HG03025 (cell line): ENCODE data around the gene CLOCK.
"Not testable (repeated sequence)": the region's sequence is repeated elsewhere in the genome, so short reads cannot be mapped to it uniquely, and the experiment has no call there.

Experiments
- ATAC-seq: cut with Tn5 transposase; IDR thresholded peaks from one replicate; pipeline ENCODE4 v1.9.1; 2021; ENCODE audit warnings: mild to moderate bottlenecking, moderate library complexity; ENCODE audit not compliant: unreplicated experiment, low FRiP score

CLOCK gene, protein sequence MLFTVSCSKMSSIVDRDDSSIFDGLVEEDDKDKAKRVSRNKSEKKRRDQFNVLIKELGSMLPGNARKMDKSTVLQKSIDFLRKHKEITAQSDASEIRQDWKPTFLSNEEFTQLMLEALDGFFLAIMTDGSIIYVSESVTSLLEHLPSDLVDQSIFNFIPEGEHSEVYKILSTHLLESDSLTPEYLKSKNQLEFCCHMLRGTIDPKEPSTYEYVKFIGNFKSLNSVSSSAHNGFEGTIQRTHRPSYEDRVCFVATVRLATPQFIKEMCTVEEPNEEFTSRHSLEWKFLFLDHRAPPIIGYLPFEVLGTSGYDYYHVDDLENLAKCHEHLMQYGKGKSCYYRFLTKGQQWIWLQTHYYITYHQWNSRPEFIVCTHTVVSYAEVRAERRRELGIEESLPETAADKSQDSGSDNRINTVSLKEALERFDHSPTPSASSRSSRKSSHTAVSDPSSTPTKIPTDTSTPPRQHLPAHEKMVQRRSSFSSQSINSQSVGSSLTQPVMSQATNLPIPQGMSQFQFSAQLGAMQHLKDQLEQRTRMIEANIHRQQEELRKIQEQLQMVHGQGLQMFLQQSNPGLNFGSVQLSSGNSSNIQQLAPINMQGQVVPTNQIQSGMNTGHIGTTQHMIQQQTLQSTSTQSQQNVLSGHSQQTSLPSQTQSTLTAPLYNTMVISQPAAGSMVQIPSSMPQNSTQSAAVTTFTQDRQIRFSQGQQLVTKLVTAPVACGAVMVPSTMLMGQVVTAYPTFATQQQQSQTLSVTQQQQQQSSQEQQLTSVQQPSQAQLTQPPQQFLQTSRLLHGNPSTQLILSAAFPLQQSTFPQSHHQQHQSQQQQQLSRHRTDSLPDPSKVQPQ

GRCh38 chr4:55546756-55547465 lies at the start of gene CLOCK:
TSS of gene CLOCK (minus strand) at chr4:55546909. CDS start at chr4:55482785, 64,124 bp downstream.
- peak; percentile 74 for ATAC-seq

DNA sequence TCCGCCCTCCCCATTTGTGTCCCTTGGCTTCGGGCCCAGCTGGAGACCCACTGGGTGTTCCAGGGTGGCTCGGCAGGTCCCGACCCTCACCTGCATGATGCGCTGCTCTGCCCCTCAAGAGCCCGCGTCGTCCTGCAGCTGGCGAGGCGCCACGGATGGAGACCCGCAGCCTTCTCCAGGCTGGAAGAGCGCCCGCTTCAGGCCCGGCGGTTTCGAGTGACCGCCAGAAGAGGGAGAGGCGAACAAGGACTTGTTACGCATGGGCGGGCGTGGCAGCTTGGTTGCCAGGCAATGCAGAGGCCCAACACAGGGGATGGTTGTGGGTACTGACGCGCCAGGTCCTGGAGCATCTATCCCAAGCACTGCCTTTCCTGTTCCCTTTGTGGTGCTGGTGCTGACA lies 45.3 kb upstream of the CLOCK start, which contains the start of gene PDCL2:
Gene PDCL2, minus strand, starts transcription at position 232 of the 400 bp plus-strand sequence. Its CDS starts 136 bp downstream, at position 96.
- ATAC-seq = no peak

DNA sequence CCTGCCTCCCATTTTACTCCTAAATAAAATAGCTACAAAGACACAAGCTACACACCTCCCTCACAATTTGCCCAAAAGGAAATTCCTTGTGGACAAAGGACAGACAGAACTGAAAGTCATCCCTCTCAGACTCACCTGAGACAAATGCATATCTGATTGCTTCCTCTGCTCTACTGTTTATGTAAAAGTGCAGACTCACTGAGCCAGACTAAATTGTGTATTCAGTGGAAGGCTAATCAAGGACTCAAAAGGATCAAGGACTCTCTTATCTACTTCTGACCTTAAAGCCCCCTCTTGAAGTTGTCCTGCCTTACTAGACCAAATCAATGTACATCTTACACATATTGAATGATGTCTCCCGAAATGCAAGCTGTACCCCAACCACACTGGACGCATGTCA lies 41.5 kb upstream of the CLOCK start:
- ATAC-seq = no peak

DNA sequence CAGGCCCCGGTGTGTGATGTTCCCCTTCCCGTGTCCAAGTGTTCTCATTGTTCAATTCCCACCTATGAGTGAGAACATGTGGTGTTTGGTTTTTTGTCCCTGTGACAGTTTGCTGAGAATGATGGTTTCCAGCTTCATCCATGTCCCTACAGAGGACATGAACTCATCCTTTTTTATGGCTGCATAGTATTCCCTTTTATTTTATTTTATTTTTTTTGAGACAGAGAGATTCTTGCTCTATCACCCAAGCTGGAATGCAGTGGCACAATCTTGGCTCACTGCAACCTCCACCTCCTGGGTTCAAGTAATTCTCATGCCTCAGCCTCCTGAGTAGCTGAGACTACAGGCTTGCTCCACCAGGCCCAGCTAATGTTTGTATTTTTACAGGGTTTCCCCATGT lies 36.1 kb upstream of the CLOCK start:
- not testable (repeated sequence) for ATAC-seq

GRCh38 chr4:55578341-55579010 lies 31.8 kb upstream of the CLOCK start:
- no peak for ATAC-seq

DNA sequence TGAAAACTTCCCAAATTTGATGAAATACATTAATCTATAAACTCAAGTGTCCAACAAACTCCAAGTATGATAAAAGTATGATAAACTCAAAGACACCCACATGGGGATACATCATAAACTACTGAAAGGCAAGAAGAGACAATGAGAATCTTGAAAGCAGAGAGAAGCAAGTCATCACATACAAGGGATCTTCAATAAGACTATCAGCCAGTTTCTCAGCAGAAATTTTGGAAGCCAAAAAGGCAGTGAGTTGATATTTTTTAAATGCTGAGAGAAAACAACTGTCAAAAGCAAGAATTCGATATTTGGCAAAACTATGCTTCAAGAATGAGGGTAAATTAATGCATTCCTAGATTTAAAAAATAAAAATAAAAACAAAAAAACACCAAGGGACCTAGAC lies 28.8 kb upstream of the CLOCK start:
- ATAC-seq = no peak

- no peak for ATAC-seq
Measured at GRCh38 chr4:55574252-55574651, 27.5 kb upstream of the CLOCK start.

DNA sequence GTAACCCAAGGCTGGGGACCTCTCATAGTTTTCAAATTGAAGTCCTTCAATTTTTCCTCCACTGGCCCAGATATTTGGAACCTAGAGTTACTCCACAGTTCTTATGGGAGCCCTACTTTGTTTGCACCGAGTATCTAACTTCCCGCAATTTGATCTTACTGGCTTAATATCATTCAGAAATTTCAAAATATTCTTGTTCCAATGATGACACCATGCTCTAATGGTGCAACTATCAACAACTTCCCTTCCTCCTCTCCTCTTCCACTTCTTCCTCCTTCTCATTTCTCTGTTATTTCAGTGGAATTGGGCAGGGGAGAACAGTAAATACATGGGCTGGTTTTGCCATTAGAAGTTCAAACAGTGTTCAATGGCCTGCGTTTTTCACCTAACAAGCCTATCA lies 25.1 kb upstream of the CLOCK start:
- ATAC-seq = no peak

DNA sequence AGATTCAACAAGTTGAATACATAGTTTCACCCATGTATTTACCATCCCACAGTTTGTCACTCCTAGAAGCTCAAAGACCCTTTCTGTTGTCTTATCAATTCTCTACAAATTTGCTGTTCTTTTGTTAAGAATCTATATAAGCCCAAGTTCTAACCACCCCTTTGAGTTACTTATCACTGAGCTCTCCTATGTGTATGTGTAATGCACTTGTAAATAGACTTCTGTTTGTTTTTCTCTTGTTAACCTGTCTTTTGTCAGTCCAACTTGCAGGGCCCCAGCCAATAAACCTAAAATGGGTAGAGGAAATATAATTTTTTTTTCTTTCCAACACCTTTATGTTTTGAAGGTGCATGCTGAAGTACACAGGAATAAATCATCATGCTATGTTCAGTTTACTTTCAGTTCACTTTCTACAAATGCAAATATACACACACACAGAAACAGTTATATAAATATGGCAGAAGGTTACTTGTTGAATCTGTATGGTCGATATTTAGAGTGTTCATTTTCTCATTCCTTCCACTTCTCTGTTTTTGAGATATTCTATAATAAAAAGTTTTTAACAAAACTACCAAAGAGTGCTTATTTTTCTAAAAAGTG lies 22.3 kb upstream of the CLOCK start:
- peak; percentile 85 for ATAC-seq

- peak; percentile 100 for ATAC-seq
Measured at GRCh38 chr4:55561889-55562288, 15.2 kb upstream of the CLOCK start.

DNA sequence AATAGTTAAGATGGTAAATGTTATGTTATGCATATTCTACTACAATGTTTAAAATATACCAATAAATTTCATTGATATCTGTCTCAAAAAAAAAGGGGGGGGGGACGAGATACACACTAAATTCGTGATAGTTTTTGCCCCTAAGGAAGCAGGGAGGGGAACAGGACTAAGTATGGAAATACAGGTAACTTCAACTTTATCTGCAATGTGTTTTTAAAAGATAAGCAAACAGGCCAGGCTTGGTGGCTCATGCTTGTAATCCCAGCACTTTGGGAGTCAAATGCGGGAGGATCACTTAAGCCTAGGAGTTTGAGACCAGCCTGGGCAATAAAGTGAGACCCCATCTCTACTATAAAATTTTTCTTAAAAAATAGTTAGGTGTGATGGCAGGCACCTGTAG lies 13.4 kb upstream of the CLOCK start:
- no peak for ATAC-seq

DNA sequence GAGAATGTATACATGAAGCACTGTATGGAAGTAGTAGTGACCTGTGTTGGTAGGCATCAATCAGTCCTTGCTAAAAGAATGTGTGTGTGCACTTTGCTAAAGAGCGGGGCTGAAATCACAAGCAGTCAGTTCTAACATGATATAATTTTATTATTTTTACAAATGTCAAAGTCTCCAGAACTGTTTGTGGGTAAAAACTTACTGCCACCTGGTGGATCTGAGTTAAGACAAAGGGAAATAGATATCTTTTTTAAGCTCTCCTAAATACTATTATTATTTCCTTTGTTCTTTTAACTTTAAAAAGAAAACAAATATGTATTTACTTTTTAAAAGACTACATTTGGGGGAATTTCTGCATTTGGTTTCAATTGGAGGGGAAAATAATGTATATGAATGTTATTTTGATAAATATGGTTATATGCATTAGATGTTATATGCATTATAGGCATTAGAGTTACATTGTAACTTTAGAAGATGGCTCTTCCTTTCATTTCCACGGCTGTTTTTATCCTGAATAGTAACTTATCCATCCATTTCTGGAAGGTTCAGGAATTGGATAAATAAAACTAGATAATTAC lies 7.8 kb upstream of the CLOCK start:
- no peak for ATAC-seq

DNA sequence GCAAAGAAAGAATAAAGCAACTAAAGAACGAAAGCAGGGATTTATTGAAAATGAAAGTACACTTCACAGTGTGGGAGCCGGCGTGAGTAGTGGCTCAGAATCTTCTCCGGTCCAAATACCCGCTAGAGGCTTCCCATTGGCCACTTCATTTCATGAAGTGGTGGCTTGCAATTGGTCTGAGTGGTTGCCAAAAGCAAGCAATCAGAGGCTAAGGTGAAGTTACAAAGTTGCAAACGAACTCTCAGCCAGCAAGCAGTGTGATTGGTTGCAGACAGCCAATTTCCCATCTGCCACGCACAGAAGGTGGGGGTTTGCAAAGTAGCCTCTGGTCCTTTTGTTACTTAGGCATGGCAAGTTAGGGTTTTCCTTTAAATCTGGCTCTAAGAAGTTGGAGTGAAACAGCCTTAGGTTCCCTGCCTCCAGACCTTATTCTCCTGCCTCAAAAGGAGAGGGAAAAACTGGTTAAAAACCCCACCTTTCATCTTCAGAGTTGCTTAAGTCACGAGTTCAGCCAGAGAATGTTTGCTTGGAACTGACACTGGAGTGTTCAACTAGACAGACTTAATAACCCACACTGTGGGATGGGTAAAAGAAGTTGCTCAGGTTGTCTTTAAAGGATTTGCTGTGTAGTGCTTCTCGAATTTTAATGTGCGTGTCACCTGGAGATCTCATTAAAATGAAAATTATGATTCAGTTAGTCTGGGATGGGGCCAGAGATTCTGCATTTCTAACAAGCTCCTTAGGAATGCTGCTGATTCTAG lies 6.9 kb upstream of the CLOCK start:
- ATAC-seq = no peak

GRCh38 chr4:55551964-55552363 lies 5.3 kb upstream of the CLOCK start:
- not testable (repeated sequence) for ATAC-seq

GRCh38 chr4:55549888-55550287 lies 3.2 kb upstream of the CLOCK start:
- no peak for ATAC-seq

- no peak for ATAC-seq
Measured at GRCh38 chr4:55547918-55548317, 1.2 kb upstream of the CLOCK start.

DNA sequence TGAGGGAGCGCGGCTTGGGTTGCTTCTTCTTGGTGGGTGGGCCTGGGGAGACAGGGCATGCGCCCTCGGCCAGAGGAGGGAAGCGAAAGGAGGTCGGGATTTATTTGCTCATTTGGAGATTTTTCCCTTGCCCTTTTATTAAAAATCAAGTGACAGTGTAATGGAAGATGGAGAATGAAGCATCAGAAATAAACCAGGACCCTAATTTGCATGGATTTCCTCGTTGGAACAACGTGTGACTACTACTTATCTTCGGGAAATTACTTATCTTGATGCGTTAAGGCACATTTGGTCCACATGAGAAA lies 709 bp upstream of the CLOCK start:
- ATAC-seq = no peak

DNA sequence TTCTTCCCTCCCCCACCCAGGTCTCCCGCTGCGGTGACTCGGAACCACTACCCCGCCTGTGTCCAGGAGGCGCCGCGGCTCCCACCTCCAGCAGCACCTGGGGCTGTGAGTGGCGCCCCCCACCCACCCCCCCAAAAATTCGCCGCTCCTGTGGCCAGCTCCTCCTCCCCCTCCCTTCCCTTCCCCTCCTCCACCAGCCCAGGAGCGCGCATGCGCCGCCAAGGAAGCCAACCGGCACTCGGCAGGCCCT lies 278 bp downstream of the CLOCK start:
- ATAC-seq = peak; percentile 36
